Neural cell (in vitro differentiated cells): ENCODE measurements around the gene ST8SIA6. TPM values are rescaled to one million over a fixed set of nuclear protein-coding genes. Genes with fewer than 3 reads are reported as not detected.

ENCODE experiments used
- H2AFZ ChIP-seq: fragments of 200-600, 300-800 bp; sonication (generic), shearing (Covaris generic); 2 replicates; pipeline ENCODE4 v1.6.0; 2014; ENCODE audit warnings: low read depth, mild to moderate bottlenecking, antibody characterized with exemption, low read length, moderate library complexity
- H3F3A ChIP-seq: fragments of 200-600 bp; shearing (Covaris generic); 2 replicates; pipeline ENCODE4 v1.6.1; 2016; ENCODE audit warnings: mild to moderate bottlenecking, moderate library complexity, mixed read lengths, antibody characterized with exemption, low read length; ENCODE audit not compliant: insufficient read depth, poor library complexity, severe bottlenecking
- H3K27ac ChIP-seq: fragments of 200-600, 300-800 bp; sonication (generic), shearing (Covaris generic); 2 replicates; pipeline ENCODE4 v1.5.1; 2014; ENCODE audit warnings: mild to moderate bottlenecking, low read length, moderate library complexity
- H3K27me3 ChIP-seq: fragments of 300-800, 200-600 bp; sonication (generic), shearing (Covaris generic); 2 replicates; pipeline ENCODE4 v1.6.0; 2014; ENCODE audit warnings: mild to moderate bottlenecking, low read depth, low read length, moderate library complexity; ENCODE audit not compliant: insufficient read depth
- H3K36me3 ChIP-seq: fragments of 300-800, 200-600 bp; sonication (generic), shearing (Covaris generic); 2 replicates; pipeline ENCODE4 v1.5.1; 2014; ENCODE audit warnings: mild to moderate bottlenecking, antibody characterized with exemption, low read length, moderate library complexity; ENCODE audit not compliant: insufficient read depth
- H3K4me2 ChIP-seq: fragments of 300-800, 200-600 bp; sonication (generic), shearing (Covaris generic); 2 replicates; pipeline ENCODE4 v1.6.0; 2014; ENCODE audit warnings: mild to moderate bottlenecking, low read length
- H3K4me3 ChIP-seq: fragments of 300-800, 200-600 bp; sonication (generic), shearing (Covaris generic); 2 replicates; pipeline ENCODE4 v1.5.1; 2014; ENCODE audit warnings: mild to moderate bottlenecking, low read length, moderate library complexity
- H3K79me2 ChIP-seq: fragments of 200-600 bp; shearing (Covaris generic); replicated peaks from 2 replicates; pipeline ENCODE4 v1.6.0; 2014; ENCODE audit warnings: mild to moderate bottlenecking, low read length, moderate library complexity; ENCODE audit not compliant: insufficient read depth
- H3K9ac ChIP-seq: fragments of 300-800, 200-600 bp; sonication (generic), shearing (Covaris generic); 2 replicates; pipeline ENCODE4 v1.6.1; 2016; ENCODE audit warnings: mild to moderate bottlenecking, low read length, mixed read lengths
- H3K9me2 ChIP-seq: fragments of 200-600 bp; shearing (Covaris generic); 2 replicates; pipeline ENCODE4 v1.6.1; 2016; ENCODE audit warnings: mild to moderate bottlenecking, low read length, mixed read lengths; ENCODE audit not compliant: insufficient read depth
- H3K9me3 ChIP-seq: fragments of 200-600, 300-800 bp; sonication (generic), shearing (Covaris generic); 2 replicates; pipeline ENCODE4 v1.6.1; 2016; ENCODE audit warnings: mild to moderate bottlenecking, mixed run types, low read length, moderate library complexity, mixed read lengths
- H4K20me1 ChIP-seq: fragments of 200-600 bp; shearing (Covaris generic); 2 replicates; pipeline ENCODE4 v1.6.1; 2016; ENCODE audit warnings: mild to moderate bottlenecking, mixed run types; ENCODE audit not compliant: insufficient read depth
- EZH2 ChIP-seq: fragments of 200-600, 300-800 bp; shearing (Covaris generic), sonication (generic); IDR thresholded peaks from 2 replicates; pipeline ENCODE4 v1.6.1; 2014; ENCODE audit warnings: antibody characterized with exemption, low read length, borderline replicate concordance, mild to moderate bottlenecking; ENCODE audit not compliant: insufficient read depth, poor library complexity, severe bottlenecking
- MXI1 ChIP-seq: fragments of 450-650 bp; conservative IDR thresholded peaks from 2 replicates; pipeline ENCODE4 v1.6.1; 2014; ENCODE audit warnings: antibody characterized with exemption, mild to moderate bottlenecking; ENCODE audit not compliant: poor library complexity, severe bottlenecking
- POLR2AphosphoS5 ChIP-seq: IDR thresholded peaks from 2 replicates; pipeline ENCODE4 v1.6.1; 2012
- RAD21 ChIP-seq: fragments of 450-650 bp; conservative IDR thresholded peaks from 2 replicates; pipeline ENCODE4 v1.6.1; 2014; ENCODE audit warnings: antibody characterized with exemption, mild to moderate bottlenecking, moderate library complexity
- REST ChIP-seq: IDR thresholded peaks from 2 replicates; pipeline ENCODE4 v1.6.1; 2012; ENCODE audit warnings: borderline replicate concordance
- SMC3 ChIP-seq: fragments of 450-650 bp; conservative IDR thresholded peaks from 2 replicates; pipeline ENCODE4 v1.6.1; 2014; ENCODE audit warnings: antibody characterized with exemption, mild to moderate bottlenecking, moderate library complexity; ENCODE audit not compliant: poor library complexity
- polyA plus RNA-seq: library from polyadenylated mRNA; depleted of rRNA; stranded (reverse); fragments of >200 nt; gene quantifications from 2 replicates; pipeline ENCODE4 v1.2.3, GENCODE V29; 2014
- TF ChIP-seq, protein P1 (sequence below): fragments of 450-650 bp; IDR thresholded peaks from 2 replicates; pipeline ENCODE4 v1.5.1; 2014; ENCODE audit warnings: antibody characterized with exemption, mild to moderate bottlenecking, moderate library complexity; ENCODE audit not compliant: poor library complexity, severe bottlenecking

Gene ST8SIA6
- polyA plus RNA-seq, 1 donor from 2014 or later: 0.41 TPM

GRCh38 chr10:17357781-17358180, 96.6 kb downstream of the ST8SIA6 start:
- no peaks in the 10 kb centered on the region for H3K27me3 ChIP-seq
- no peaks in the 10 kb centered on the region for H3K36me3 ChIP-seq
- H4K20me1 ChIP-seq: no peaks in the 10 kb centered on the region
- H3K27ac ChIP-seq: no peak overlapping the region
- H2AFZ ChIP-seq: no peak overlapping the region
- TF ChIP-seq RAD21: no peak
- H3K79me2 ChIP-seq: no peaks in the 10 kb centered on the region
- H3F3A ChIP-seq: no peaks in the 10 kb centered on the region
- H3K9me2 ChIP-seq: no peaks in the 10 kb centered on the region
- H3K4me2 ChIP-seq: no peak overlapping the region
- H3K4me3 ChIP-seq: no peak overlapping the region
- no peak overlapping the region for H3K9ac ChIP-seq
- no peaks in the 10 kb centered on the region for H3K9me3 ChIP-seq

- Histone ChIP-seq H3K9me2 (no peaks in the 10 kb centered on the region), H3K9ac (no peak overlapping the region), H3K4me3 (no peak overlapping the region), H3K79me2 (no peaks in the 10 kb centered on the region), H2AFZ (no peak overlapping the region), H3K4me2 (no peak overlapping the region), H3K27me3 (no peaks in the 10 kb centered on the region), H3K36me3 (no peaks in the 10 kb centered on the region), H3K27ac (no peak overlapping the region), H3K9me3 (no peaks in the 10 kb centered on the region), H3F3A (no peaks in the 10 kb centered on the region), H4K20me1 (no peaks in the 10 kb centered on the region)
- TF ChIP-seq RAD21: no peak
- TF ChIP-seq MXI1: no peak
- TF ChIP-seq, protein P1, sequence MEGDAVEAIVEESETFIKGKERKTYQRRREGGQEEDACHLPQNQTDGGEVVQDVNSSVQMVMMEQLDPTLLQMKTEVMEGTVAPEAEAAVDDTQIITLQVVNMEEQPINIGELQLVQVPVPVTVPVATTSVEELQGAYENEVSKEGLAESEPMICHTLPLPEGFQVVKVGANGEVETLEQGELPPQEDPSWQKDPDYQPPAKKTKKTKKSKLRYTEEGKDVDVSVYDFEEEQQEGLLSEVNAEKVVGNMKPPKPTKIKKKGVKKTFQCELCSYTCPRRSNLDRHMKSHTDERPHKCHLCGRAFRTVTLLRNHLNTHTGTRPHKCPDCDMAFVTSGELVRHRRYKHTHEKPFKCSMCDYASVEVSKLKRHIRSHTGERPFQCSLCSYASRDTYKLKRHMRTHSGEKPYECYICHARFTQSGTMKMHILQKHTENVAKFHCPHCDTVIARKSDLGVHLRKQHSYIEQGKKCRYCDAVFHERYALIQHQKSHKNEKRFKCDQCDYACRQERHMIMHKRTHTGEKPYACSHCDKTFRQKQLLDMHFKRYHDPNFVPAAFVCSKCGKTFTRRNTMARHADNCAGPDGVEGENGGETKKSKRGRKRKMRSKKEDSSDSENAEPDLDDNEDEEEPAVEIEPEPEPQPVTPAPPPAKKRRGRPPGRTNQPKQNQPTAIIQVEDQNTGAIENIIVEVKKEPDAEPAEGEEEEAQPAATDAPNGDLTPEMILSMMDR: no peak
- TF ChIP-seq SMC3: no peak
- no peak for TF ChIP-seq POLR2AphosphoS5
Observed at GRCh38 chr10:17356820-17357219, 97.6 kb downstream of the ST8SIA6 start.

- Histone ChIP-seq H3K4me3 (no peak overlapping the region), H3K4me2 (no peak overlapping the region), H3K9me3 (no peaks in the 10 kb centered on the region), H3K9me2 (no peaks in the 10 kb centered on the region), H3K9ac (no peak overlapping the region), H3K27ac (no peak overlapping the region), H4K20me1 (no peaks in the 10 kb centered on the region), H3F3A (no peaks in the 10 kb centered on the region), H3K36me3 (no peaks in the 10 kb centered on the region), H3K79me2 (no peaks in the 10 kb centered on the region), H2AFZ (no peak overlapping the region), H3K27me3 (no peaks in the 10 kb centered on the region)
- TF ChIP-seq MXI1: no peak
- TF ChIP-seq RAD21: no peak
- no peak for TF ChIP-seq REST
- no peak for TF ChIP-seq EZH2
- TF ChIP-seq POLR2AphosphoS5: no peak
Observed at GRCh38 chr10:17354781-17355180, 99.6 kb downstream of the ST8SIA6 start.
